ENCODE measurements around the gene FAM20C. TPM values are rescaled to one million over a fixed set of nuclear protein-coding genes. Genes with fewer than 3 reads are reported as not detected.

The FAM20C gene
- total RNA-seq, 1 experiment from 2014 or later, result 62.4 TPM

DNA sequence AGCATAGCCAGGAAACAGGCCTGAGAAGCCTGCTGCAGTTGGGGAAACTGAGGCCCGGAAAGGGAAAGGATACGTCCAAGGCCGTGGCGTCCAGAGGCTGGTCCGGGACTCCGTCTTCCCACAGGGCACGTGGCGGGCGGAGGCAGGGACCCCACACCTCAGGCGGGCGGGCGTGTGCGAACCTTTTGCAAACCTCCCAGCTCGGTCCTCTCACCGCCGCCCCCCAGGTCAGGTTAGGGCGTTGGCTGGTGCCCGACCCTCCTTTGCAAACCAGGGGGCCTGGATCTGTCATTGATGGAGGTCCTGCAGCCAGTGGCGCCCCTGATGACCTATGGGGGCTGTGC, 19.3 kb downstream of the FAM20C start:
- POLR2A ChIA-PET, result no interaction called here
- H3K27me3 ChIP-seq (ENCODE audit: control insufficient read depth, insufficient read depth, low read length), result no peaks in the 10 kb centered on the region

DNA sequence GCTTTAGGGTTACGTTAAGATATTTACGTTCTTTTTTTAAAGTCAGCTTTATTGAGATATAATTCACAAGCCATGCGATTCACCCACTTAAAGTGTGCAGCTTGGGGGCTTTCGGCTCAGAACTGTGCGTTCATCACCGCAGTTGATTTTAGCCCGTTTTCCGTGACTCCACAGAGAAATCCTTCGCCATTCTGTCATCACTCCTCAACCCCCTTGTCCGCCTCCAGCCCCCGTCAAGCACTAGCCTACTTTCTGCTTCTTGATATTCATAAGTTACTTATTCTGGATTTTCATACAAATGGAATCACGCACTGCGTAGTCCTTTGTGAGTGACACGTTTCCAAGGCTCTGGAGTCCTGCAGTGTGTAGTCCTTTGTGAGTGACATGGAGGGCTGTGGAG, 20.4 kb downstream of the FAM20C start:
- H3K9me3 ChIP-seq (ENCODE audit: control insufficient read depth, insufficient read depth, low read depth, low read length), result no peaks in the 10 kb centered on the region
- in situ Hi-C loops (cut with HindIII; ENCODE audit: low pct_unique_long_range_greater_than_20kb, low sequenced_read_pairs), result no loop called here
- H3K36me3 ChIP-seq (ENCODE audit: control insufficient read depth, insufficient read depth, low read length), result no peaks in the 10 kb centered on the region
- no peak overlapping the region for H3K27ac ChIP-seq (ENCODE audit: low read length)
- ATAC-seq, result no peak
- TF ChIP-seq, protein P1, sequence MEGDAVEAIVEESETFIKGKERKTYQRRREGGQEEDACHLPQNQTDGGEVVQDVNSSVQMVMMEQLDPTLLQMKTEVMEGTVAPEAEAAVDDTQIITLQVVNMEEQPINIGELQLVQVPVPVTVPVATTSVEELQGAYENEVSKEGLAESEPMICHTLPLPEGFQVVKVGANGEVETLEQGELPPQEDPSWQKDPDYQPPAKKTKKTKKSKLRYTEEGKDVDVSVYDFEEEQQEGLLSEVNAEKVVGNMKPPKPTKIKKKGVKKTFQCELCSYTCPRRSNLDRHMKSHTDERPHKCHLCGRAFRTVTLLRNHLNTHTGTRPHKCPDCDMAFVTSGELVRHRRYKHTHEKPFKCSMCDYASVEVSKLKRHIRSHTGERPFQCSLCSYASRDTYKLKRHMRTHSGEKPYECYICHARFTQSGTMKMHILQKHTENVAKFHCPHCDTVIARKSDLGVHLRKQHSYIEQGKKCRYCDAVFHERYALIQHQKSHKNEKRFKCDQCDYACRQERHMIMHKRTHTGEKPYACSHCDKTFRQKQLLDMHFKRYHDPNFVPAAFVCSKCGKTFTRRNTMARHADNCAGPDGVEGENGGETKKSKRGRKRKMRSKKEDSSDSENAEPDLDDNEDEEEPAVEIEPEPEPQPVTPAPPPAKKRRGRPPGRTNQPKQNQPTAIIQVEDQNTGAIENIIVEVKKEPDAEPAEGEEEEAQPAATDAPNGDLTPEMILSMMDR (IDR thresholded peaks at IDR 0.05), result no peak
- TF ChIP-seq TCF7L2 (IDR thresholded peaks at IDR 0.05; ENCODE audit: low read depth, low read length), result no peak
- no peak for TF ChIP-seq SIN3A (IDR thresholded peaks at IDR 0.05; ENCODE audit: borderline replicate concordance, insufficient read depth, low read depth, low read length)
- no peak for TF ChIP-seq POLR2AphosphoS5 (IDR thresholded peaks at IDR 0.05; ENCODE audit: low read depth, low read length)
- TF ChIP-seq, protein P2, sequence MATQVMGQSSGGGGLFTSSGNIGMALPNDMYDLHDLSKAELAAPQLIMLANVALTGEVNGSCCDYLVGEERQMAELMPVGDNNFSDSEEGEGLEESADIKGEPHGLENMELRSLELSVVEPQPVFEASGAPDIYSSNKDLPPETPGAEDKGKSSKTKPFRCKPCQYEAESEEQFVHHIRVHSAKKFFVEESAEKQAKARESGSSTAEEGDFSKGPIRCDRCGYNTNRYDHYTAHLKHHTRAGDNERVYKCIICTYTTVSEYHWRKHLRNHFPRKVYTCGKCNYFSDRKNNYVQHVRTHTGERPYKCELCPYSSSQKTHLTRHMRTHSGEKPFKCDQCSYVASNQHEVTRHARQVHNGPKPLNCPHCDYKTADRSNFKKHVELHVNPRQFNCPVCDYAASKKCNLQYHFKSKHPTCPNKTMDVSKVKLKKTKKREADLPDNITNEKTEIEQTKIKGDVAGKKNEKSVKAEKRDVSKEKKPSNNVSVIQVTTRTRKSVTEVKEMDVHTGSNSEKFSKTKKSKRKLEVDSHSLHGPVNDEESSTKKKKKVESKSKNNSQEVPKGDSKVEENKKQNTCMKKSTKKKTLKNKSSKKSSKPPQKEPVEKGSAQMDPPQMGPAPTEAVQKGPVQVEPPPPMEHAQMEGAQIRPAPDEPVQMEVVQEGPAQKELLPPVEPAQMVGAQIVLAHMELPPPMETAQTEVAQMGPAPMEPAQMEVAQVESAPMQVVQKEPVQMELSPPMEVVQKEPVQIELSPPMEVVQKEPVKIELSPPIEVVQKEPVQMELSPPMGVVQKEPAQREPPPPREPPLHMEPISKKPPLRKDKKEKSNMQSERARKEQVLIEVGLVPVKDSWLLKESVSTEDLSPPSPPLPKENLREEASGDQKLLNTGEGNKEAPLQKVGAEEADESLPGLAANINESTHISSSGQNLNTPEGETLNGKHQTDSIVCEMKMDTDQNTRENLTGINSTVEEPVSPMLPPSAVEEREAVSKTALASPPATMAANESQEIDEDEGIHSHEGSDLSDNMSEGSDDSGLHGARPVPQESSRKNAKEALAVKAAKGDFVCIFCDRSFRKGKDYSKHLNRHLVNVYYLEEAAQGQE (IDR thresholded peaks at IDR 0.05; ENCODE audit: insufficient read depth in 1 of 2, low read depth in 2 of 2, low read length in 1 of 2), result no peak
- ChIA-PET CTCF (no interaction called here), POLR2A (no interaction called here)
- no peak for DNase-seq (ENCODE audit: low read depth, low spot score)
- H3K4me3 ChIP-seq (ENCODE audit: low read depth in 2 of 2, low read length in 2 of 2), result no peak overlapping the region
- no TSS peak for BruUV-seq (replicated peaks)
- peaks cover 8% of the 10 kb centered on the region for H3K4me1 ChIP-seq (ENCODE audit: control insufficient read depth, insufficient read depth, low read length)
- no peaks in the 10 kb centered on the region for H3K27me3 ChIP-seq (ENCODE audit: control insufficient read depth, insufficient read depth, low read length)
- intact Hi-C loops (cut with micrococcal nuclease; ENCODE audit: unreplicated experiment), result no loop called here

More for the DNA sequence above, 19.3 kb downstream of the FAM20C start:
- BruUV-seq (replicated peaks), result no TSS peak
- in situ Hi-C loops (cut with HindIII; ENCODE audit: low pct_unique_long_range_greater_than_20kb, low sequenced_read_pairs), result no loop called here
- H3K27ac ChIP-seq (ENCODE audit: low read length), result no peak overlapping the region
- CTCF ChIA-PET, result no interaction called here
- no peaks in the 10 kb centered on the region for H3K9me3 ChIP-seq (ENCODE audit: control insufficient read depth, insufficient read depth, low read depth, low read length)
- DNase-seq (ENCODE audit: low read depth, low spot score) (no peak), ATAC-seq (no peak)
- no peak for TF ChIP-seq TCF7L2 (IDR thresholded peaks at IDR 0.05; ENCODE audit: low read depth, low read length)
- intact Hi-C loops (cut with micrococcal nuclease; ENCODE audit: unreplicated experiment), result no loop called here
- H3K4me3 ChIP-seq (ENCODE audit: low read depth in 2 of 2, low read length in 2 of 2), result no peak overlapping the region
- no peaks in the 10 kb centered on the region for H3K36me3 ChIP-seq (ENCODE audit: control insufficient read depth, insufficient read depth, low read length)
- H3K4me1 ChIP-seq (ENCODE audit: control insufficient read depth, insufficient read depth, low read length), result peaks cover 8% of the 10 kb centered on the region

DNA sequence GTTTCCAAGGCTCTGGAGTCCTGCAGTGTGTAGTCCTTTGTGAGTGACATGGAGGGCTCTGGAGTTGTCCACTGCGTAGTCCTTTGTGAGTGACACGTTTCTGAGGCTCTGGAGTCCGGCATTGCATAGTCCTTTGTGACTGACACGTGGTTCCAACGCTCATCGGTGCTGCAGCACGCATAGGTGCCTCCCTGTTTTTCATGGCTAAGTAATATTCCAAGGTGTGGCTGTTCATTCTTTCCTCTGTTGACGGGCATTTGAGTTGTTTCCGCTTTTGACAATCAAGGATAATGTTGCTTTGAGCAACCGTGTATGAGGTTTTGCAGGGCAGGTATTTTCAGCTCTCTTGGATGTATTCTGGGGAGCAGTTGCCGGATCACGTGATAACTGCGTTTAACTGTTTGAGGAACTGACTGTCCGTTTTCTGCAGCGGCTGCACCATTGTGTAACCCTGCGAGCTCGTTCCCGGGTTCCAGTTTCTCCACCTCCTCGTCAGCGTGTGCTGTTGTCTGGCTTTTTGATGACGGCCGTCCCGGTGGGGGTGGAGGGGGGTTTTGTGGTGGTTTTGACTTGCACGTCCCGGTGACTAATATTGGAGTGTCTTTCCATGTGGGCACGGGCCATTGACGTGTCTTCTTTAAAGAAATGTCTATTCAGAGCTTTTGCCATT, 21.1 kb downstream of the FAM20C start:
- intact Hi-C loops (cut with micrococcal nuclease; ENCODE audit: unreplicated experiment) (no loop called here), in situ Hi-C loops (cut with HindIII; ENCODE audit: low pct_unique_long_range_greater_than_20kb, low sequenced_read_pairs) (no loop called here)
- BruUV-seq (replicated peaks), result TSS peak; percentile 42
- no peaks in the 10 kb centered on the region for H3K36me3 ChIP-seq (ENCODE audit: control insufficient read depth, insufficient read depth, low read length)
- ATAC-seq (no peak), DNase-seq (ENCODE audit: low read depth, low spot score) (no peak)
- H3K4me1 ChIP-seq (ENCODE audit: control insufficient read depth, insufficient read depth, low read length), result peaks cover 8% of the 10 kb centered on the region
- no peaks in the 10 kb centered on the region for H3K27me3 ChIP-seq (ENCODE audit: control insufficient read depth, insufficient read depth, low read length)
- no peak overlapping the region for H3K4me3 ChIP-seq (ENCODE audit: low read depth in 2 of 2, low read length in 2 of 2)
- POLR2A ChIA-PET, result interaction anchor here (0.5 kb wide), 1 partner anchor 307 kb away, joined by 3 read pairs; no protein-coding TSS in a partner anchor
- no peak overlapping the region for H3K27ac ChIP-seq (ENCODE audit: low read length)
- H3K9me3 ChIP-seq (ENCODE audit: control insufficient read depth, insufficient read depth, low read depth, low read length), result no peaks in the 10 kb centered on the region
- CTCF ChIA-PET, result no interaction called here
- no peak for TF ChIP-seq POLR2AphosphoS5 (IDR thresholded peaks at IDR 0.05; ENCODE audit: low read depth, low read length)

All from Panc1 (cell line).